H9 (cell line): ENCODE data around the gene GASK1B. TPM values are rescaled to one million over a fixed set of nuclear protein-coding genes. Genes with fewer than 3 reads are reported as not detected.

Experiments
- DNase-seq: peaks from one replicate; pipeline ENCODE4 v3.0.0-alpha.2; 2017
- H2AFZ ChIP-seq: one replicate; pipeline ENCODE4 v1.6.1; 2013; ENCODE audit warnings: mild to moderate bottlenecking, low read length, control low read depth, moderate library complexity
- H2AK5ac ChIP-seq: 2 replicates; pipeline ENCODE4 v1.6.1; 2013; ENCODE audit warnings: low read length, control low read depth, mixed read lengths; ENCODE audit not compliant: insufficient read length
- H2BK120ac ChIP-seq: one replicate; pipeline ENCODE4 v1.6.1; 2013; ENCODE audit warnings: low read depth, mild to moderate bottlenecking, low read length, control low read depth, inconsistent platforms; ENCODE audit not compliant: poor library complexity, severe bottlenecking
- H2BK12ac ChIP-seq: 2 replicates; pipeline ENCODE4 v1.6.1; 2013; ENCODE audit warnings: low read length, control low read depth, mixed read lengths, low read depth; ENCODE audit not compliant: insufficient read length
- H2BK15ac ChIP-seq: 2 replicates; pipeline ENCODE4 v1.6.1; 2013; ENCODE audit warnings: low read depth, low read length, control low read depth
- H2BK20ac ChIP-seq: one replicate; pipeline ENCODE4 v1.6.1; 2013; ENCODE audit warnings: low read depth, mild to moderate bottlenecking, low read length, control low read depth, inconsistent platforms; ENCODE audit not compliant: poor library complexity, severe bottlenecking
- H2BK5ac ChIP-seq: 2 replicates; pipeline ENCODE4 v1.6.1; 2013; ENCODE audit warnings: low read length, control low read depth, mixed read lengths; ENCODE audit not compliant: insufficient read length
- H3K14ac ChIP-seq: 2 replicates; pipeline ENCODE4 v1.6.1; 2013; ENCODE audit warnings: low read length, control low read depth; ENCODE audit not compliant: insufficient read depth
- H3K18ac ChIP-seq: 2 replicates; pipeline ENCODE4 v1.6.1; 2013; ENCODE audit warnings: low read depth, mild to moderate bottlenecking, mixed read lengths, low read length, control low read depth; ENCODE audit not compliant: insufficient read length
- H3K23ac ChIP-seq: 2 replicates; pipeline ENCODE4 v1.6.1; 2013; ENCODE audit warnings: low read length, control low read depth, mixed read lengths, low read depth; ENCODE audit not compliant: insufficient read length
- H3K23me2 ChIP-seq: 2 replicates; pipeline ENCODE4 v1.6.1; 2013; ENCODE audit warnings: low read depth, mild to moderate bottlenecking, mixed read lengths, low read length, control low read depth; ENCODE audit not compliant: insufficient read length, poor library complexity, severe bottlenecking
- H3K27ac ChIP-seq: 2 replicates; pipeline ENCODE4 v1.5.1; 2013; ENCODE audit warnings: low read length, control low read depth, mixed read lengths, low read depth; ENCODE audit not compliant: insufficient read length
- H3K27me3 ChIP-seq: 2 replicates; pipeline ENCODE4 v1.6.1; 2013; ENCODE audit warnings: low read length, control low read depth, inconsistent platforms; ENCODE audit not compliant: insufficient read depth
- H3K4ac ChIP-seq: 2 replicates; pipeline ENCODE4 v1.6.1; 2013; ENCODE audit warnings: low read depth, mild to moderate bottlenecking, control low read depth, inconsistent platforms, low read length, moderate library complexity
- H3K4me1 ChIP-seq: 2 replicates; pipeline ENCODE4 v1.6.1; 2013; ENCODE audit warnings: low read length, control low read depth, inconsistent platforms; ENCODE audit not compliant: insufficient read depth
- H3K4me2 ChIP-seq: 2 replicates; pipeline ENCODE4 v1.6.1; 2013; ENCODE audit warnings: low read length, control low read depth, mixed read lengths; ENCODE audit not compliant: insufficient read length, insufficient read depth
- H3K56ac ChIP-seq: 2 replicates; pipeline ENCODE4 v1.6.1; 2013; ENCODE audit warnings: low read depth, mild to moderate bottlenecking, mixed read lengths, low read length, control low read depth; ENCODE audit not compliant: insufficient read length
- H3K79me1 ChIP-seq: 2 replicates; pipeline ENCODE4 v1.6.1; 2013; ENCODE audit warnings: low read depth, mild to moderate bottlenecking, moderate library complexity, low read length, control low read depth, inconsistent platforms; ENCODE audit not compliant: insufficient read depth, poor library complexity, severe bottlenecking
- H3K79me2 ChIP-seq: 2 replicates; pipeline ENCODE4 v1.6.1; 2013; ENCODE audit warnings: low read length, control low read depth, inconsistent platforms; ENCODE audit not compliant: insufficient read depth
- H3K9ac ChIP-seq: 2 replicates; pipeline ENCODE4 v1.6.1; 2013; ENCODE audit warnings: low read length, control low read depth, mixed read lengths; ENCODE audit not compliant: insufficient read length; ENCODE audit errors: extremely low read depth
- H3K9me3 ChIP-seq: one replicate; pipeline ENCODE4 v1.6.1; 2013; ENCODE audit warnings: low read depth, low read length, inconsistent platforms; ENCODE audit not compliant: control insufficient read depth
- H3T11ph ChIP-seq: one replicate; pipeline ENCODE4 v1.6.1; 2013; ENCODE audit warnings: mild to moderate bottlenecking, low read length, control low read depth, inconsistent platforms
- H4K20me1 ChIP-seq: one replicate; pipeline ENCODE4 v1.6.1; 2013; ENCODE audit not compliant: control insufficient read depth, insufficient read length, insufficient read depth
- H4K5ac ChIP-seq: 2 replicates; pipeline ENCODE4 v1.6.1; 2013; ENCODE audit warnings: low read depth, mild to moderate bottlenecking, mixed read lengths, low read length, control low read depth; ENCODE audit not compliant: insufficient read length
- H4K8ac ChIP-seq: replicated peaks from 2 replicates; pipeline ENCODE4 v1.6.1; 2013; ENCODE audit warnings: low read length, control low read depth, mixed read lengths, low read depth; ENCODE audit not compliant: insufficient read length
- H4K91ac ChIP-seq: 2 replicates; pipeline ENCODE4 v1.6.1; 2013; ENCODE audit warnings: low read depth, mild to moderate bottlenecking, moderate library complexity, mixed read lengths, low read length, control low read depth; ENCODE audit not compliant: insufficient read length
- H3K27ac Mint-ChIP-seq, 3 experiments: 2 replicates in 2 of 3; 3 replicates in 1 of 3; pipeline ENCODE4 v1.8.0; 2020 to 2021; ENCODE audit warnings: mixed read lengths in 3 of 3, mild to moderate bottlenecking in 1 of 3, moderate library complexity in 1 of 3
- H3K27me3 Mint-ChIP-seq: 2 replicates; pipeline ENCODE4 v1.8.0; 2021; ENCODE audit warnings: low read depth, mild to moderate bottlenecking, moderate library complexity, mixed read lengths
- H3K36me3 Mint-ChIP-seq, 3 experiments: 2 replicates in 2 of 3; 3 replicates in 1 of 3; pipeline ENCODE4 v1.8.0; 2020 to 2021; ENCODE audit warnings: low read depth in 3 of 3, mixed read lengths in 3 of 3; ENCODE audit not compliant: insufficient read depth in 1 of 3
- H3K4me1 Mint-ChIP-seq, 2 experiments: 2 replicates each; pipeline ENCODE4 v1.8.0; 2020; ENCODE audit warnings: mixed read lengths in 2 of 2
- H3K4me3 Mint-ChIP-seq, 2 experiments: 2 replicates in 1 of 2; 3 replicates in 1 of 2; pipeline ENCODE4 v1.8.0; 2020 to 2021; ENCODE audit warnings: mild to moderate bottlenecking in 2 of 2, mixed read lengths in 2 of 2, moderate library complexity in 1 of 2
- H3K9me3 Mint-ChIP-seq, 2 experiments: 2 replicates in 1 of 2; 3 replicates in 1 of 2; pipeline ENCODE4 v1.8.0; 2020; ENCODE audit warnings: mild to moderate bottlenecking in 2 of 2, mixed read lengths in 2 of 2, moderate library complexity in 1 of 2
- WGBS: extraction: QIAGEN DNeasy Blood & Tissue Kit; methylation state at CpG from one replicate; pipeline ENCODE4 v1.1.7; 2013; ENCODE audit warnings: missing lambda C conversion rate, low lambda C conversion rate, mixed read lengths; ENCODE audit not compliant: insufficient read length; ENCODE audit errors: extremely low coverage; 5-methylcytosine and 5-hydroxymethylcytosine counted together
- total RNA-seq: library from RNA; stranded (reverse); gene quantifications from 2 replicates; pipeline ENCODE4 v1.2.1, GENCODE V29; 2021
- TF ChIP-seq, protein P1 (sequence below): fragments of 200-600 bp; sonication (generic); conservative IDR thresholded peaks from 3 replicates; pipeline ENCODE4 v1.8.0; 2021; ENCODE audit warnings: antibody characterized with exemption, mild to moderate bottlenecking

Gene GASK1B
- total RNA-seq, 1 experiment from 2014 or later = not detected

DNA sequence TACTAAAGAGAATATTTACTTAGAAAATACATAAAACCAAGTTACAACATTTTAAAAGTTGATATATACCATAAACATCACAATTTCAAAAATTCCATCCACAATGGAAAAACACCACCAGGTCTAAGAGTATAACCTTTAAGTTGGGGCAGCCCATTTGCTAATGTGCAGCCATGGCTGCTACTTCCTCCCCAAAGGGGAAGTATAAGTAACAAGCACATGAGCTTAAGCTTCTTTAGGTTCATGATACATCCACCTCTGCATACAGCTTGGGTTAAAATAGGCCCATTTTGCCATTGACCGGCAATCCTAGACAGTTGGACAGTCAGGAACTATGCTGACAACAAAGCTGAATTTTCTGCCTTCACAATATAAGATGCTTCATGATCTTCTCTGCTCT lies 16.6 kb upstream of the GASK1B start:
- Histone ChIP-seq H2BK120ac (no peak overlapping the region), H3K4me2 (no peak overlapping the region), H3K79me1 (no peaks in the 10 kb centered on the region), H3K9ac (no peak overlapping the region), H2BK20ac (no peak overlapping the region), H2BK12ac (no peak overlapping the region), H2AFZ (no peak overlapping the region), H3K9me3 (no peaks in the 10 kb centered on the region), H3K18ac (no peak overlapping the region), H3K4me1 (no peaks in the 10 kb centered on the region), H3K79me2 (no peaks in the 10 kb centered on the region), H3K23ac (no peak overlapping the region), H3K27me3 (no peaks in the 10 kb centered on the region), H2AK5ac (no peak overlapping the region), H4K8ac (no peak overlapping the region), H3K27ac (no peak overlapping the region), H2BK5ac (no peak overlapping the region), H3K14ac (no peak overlapping the region), H4K91ac (no peak overlapping the region), H3K23me2 (no peaks in the 10 kb centered on the region), H2BK15ac (no peak overlapping the region), H3T11ph (no peak overlapping the region), H4K5ac (no peak overlapping the region), H4K20me1 (no peaks in the 10 kb centered on the region), H3K4ac (no peak overlapping the region), H3K56ac (no peak overlapping the region)
- DNase-seq = no peak
- TF ChIP-seq, protein P1, sequence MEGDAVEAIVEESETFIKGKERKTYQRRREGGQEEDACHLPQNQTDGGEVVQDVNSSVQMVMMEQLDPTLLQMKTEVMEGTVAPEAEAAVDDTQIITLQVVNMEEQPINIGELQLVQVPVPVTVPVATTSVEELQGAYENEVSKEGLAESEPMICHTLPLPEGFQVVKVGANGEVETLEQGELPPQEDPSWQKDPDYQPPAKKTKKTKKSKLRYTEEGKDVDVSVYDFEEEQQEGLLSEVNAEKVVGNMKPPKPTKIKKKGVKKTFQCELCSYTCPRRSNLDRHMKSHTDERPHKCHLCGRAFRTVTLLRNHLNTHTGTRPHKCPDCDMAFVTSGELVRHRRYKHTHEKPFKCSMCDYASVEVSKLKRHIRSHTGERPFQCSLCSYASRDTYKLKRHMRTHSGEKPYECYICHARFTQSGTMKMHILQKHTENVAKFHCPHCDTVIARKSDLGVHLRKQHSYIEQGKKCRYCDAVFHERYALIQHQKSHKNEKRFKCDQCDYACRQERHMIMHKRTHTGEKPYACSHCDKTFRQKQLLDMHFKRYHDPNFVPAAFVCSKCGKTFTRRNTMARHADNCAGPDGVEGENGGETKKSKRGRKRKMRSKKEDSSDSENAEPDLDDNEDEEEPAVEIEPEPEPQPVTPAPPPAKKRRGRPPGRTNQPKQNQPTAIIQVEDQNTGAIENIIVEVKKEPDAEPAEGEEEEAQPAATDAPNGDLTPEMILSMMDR = no peak
- Mint-ChIP-seq H3K4me3 (no peak overlapping the region), H3K27me3 (no peaks in the 10 kb centered on the region), H3K4me1 (no peaks in the 10 kb centered on the region), H3K36me3 (no peaks in the 10 kb centered on the region), H3K9me3 (no peaks in the 10 kb centered on the region), H3K27ac (no peak overlapping the region)
- no CpG with 5 or more reads among the region's 1 CpG for WGBS
